Fibroblast of lung (primary cell): ENCODE data around the gene PLCB2.

ENCODE experiments used
- CTCF ChIP-seq, 2 donors: IDR thresholded peaks in 1 of 2; conservative IDR thresholded peaks in 1 of 2; 1 replicate in 1 of 2; 2 replicates in 1 of 2; pipeline ENCODE4 v1.5.1; 2011 to 2012; ENCODE audit warnings: low read length in 2 of 2, control low read depth in 1 of 2, inconsistent platforms in 1 of 2, low read depth in 1 of 2, mild to moderate bottlenecking in 1 of 2
- EZH2 ChIP-seq: IDR thresholded peaks from 2 replicates; pipeline ENCODE4 v1.5.1; 2012; ENCODE audit warnings: low read length, control low read depth, mild to moderate bottlenecking; ENCODE audit errors: missing control alignments

- TF ChIP-seq CTCF (conservative IDR thresholded peaks at IDR 0.05 in 1 of 2, IDR thresholded peaks at IDR 0.05 in 1 of 2; ENCODE audit: low read depth in 1 of 2, low read length in 2 of 2) (no peak), EZH2 (no peak)
Measured at GRCh38 chr15:40290918-40291574, 16.7 kb downstream of the PLCB2 start.
